G401.6 (cell line): ENCODE measurements around the gene SNX14.

Source experiments
- FAIRE-seq: peaks from 2 replicates; lab custom pipeline; 2012; peaks lifted over from hg19 to GRCh38; lab: Jason Lieb, UNC

The SNX14 gene

GRCh38 chr6:85464260-85464644, 129.4 kb downstream of the SNX14 start:
- no peak for FAIRE-seq

GRCh38 chr6:85463621-85464259, 129.9 kb downstream of the SNX14 start:
- no peak for FAIRE-seq

- FAIRE-seq = no peak
Measured at GRCh38 chr6:85462673-85463072, 131.0 kb downstream of the SNX14 start.

GRCh38 chr6:85461798-85462170, 131.9 kb downstream of the SNX14 start:
- FAIRE-seq = no peak

- FAIRE-seq = no peak
Measured at GRCh38 chr6:85460921-85461797, 132.5 kb downstream of the SNX14 start.

GRCh38 chr6:85460154-85460920, 133.3 kb downstream of the SNX14 start:
- no peak for FAIRE-seq

GRCh38 chr6:85459224-85459901, 134.3 kb downstream of the SNX14 start:
- no peak for FAIRE-seq

- FAIRE-seq = no peak
Measured at GRCh38 chr6:85458782-85459181, 134.9 kb downstream of the SNX14 start.

- FAIRE-seq = no peak
Measured at GRCh38 chr6:85458184-85458583, 135.5 kb downstream of the SNX14 start.

GRCh38 chr6:85456782-85457181, 136.9 kb downstream of the SNX14 start:
- no peak for FAIRE-seq
